Body of pancreas (tissue), 4 donors: ENCODE measurements around the gene CTNNBIP1.

Source experiments
- POLR2A ChIP-seq, 3 donors: fragments of 450-650 bp; IDR thresholded peaks; one replicate each; pipeline ENCODE4 v1.6.1; 2016; ENCODE audit warnings: antibody characterized with exemption in 3 of 3, mild to moderate bottlenecking in 2 of 3
- TF ChIP-seq, protein P1 (sequence below), 7 experiments: fragments of 450-650 bp in 4 of 7; fragments of 200-600 bp in 3 of 7; sonication (generic) in 3 of 7; IDR thresholded peaks; one replicate each; pipeline ENCODE4 v1.5.1; 2016 to 2019; ENCODE audit warnings: antibody characterized with exemption in 7 of 7

DNA sequence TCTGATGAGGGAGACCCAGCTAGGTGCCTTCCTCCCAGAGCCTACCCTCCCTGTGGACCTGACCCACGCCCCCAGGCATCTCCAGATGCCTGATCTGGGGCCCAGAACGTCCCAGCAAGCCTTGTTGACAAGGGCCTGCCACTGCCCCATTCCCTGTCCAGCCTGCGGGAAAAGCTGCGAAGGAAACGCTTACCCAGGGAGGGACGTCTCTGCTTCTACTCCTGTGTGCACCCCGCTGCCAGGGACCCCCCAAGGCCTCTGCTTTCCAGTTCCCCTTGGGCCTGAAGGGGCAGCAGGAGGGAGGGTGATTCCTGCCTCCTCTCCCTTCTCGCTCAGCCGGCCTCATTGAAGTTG lies 74.7 kb downstream of the CTNNBIP1 start:
- TF ChIP-seq, protein P1, sequence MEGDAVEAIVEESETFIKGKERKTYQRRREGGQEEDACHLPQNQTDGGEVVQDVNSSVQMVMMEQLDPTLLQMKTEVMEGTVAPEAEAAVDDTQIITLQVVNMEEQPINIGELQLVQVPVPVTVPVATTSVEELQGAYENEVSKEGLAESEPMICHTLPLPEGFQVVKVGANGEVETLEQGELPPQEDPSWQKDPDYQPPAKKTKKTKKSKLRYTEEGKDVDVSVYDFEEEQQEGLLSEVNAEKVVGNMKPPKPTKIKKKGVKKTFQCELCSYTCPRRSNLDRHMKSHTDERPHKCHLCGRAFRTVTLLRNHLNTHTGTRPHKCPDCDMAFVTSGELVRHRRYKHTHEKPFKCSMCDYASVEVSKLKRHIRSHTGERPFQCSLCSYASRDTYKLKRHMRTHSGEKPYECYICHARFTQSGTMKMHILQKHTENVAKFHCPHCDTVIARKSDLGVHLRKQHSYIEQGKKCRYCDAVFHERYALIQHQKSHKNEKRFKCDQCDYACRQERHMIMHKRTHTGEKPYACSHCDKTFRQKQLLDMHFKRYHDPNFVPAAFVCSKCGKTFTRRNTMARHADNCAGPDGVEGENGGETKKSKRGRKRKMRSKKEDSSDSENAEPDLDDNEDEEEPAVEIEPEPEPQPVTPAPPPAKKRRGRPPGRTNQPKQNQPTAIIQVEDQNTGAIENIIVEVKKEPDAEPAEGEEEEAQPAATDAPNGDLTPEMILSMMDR (IDR thresholded peaks at IDR 0.05) = no peak
- TF ChIP-seq POLR2A (IDR thresholded peaks at IDR 0.05) = no peak
